Smooth muscle cell (in vitro differentiated cells): ENCODE data around the gene GRM8. TPM values are rescaled to one million over a fixed set of nuclear protein-coding genes. Genes with fewer than 3 reads are reported as not detected.

ENCODE experiments used
- DNase-seq: peaks from one replicate; lab custom pipeline; 2025; ENCODE audit not compliant: unreplicated experiment; lab: John Stamatoyannopoulos, UW
- H2AFZ ChIP-seq: fragments of 200-600 bp; sonication (generic); 2 replicates; pipeline ENCODE4 v1.6.0; 2016; ENCODE audit warnings: antibody characterized with exemption, low read depth, mild to moderate bottlenecking
- H3F3A ChIP-seq: fragments of 200-600 bp; sonication (generic); 2 replicates; pipeline ENCODE4 v1.6.0; 2017; ENCODE audit warnings: antibody characterized with exemption, low read depth
- H3K27ac ChIP-seq: fragments of 200-600 bp; sonication (generic); 2 replicates; pipeline ENCODE4 v1.5.1; 2016; ENCODE audit warnings: low read depth, mild to moderate bottlenecking
- H3K27me3 ChIP-seq: fragments of 200-600 bp; sonication (generic); 2 replicates; pipeline ENCODE4 v1.6.1; 2016; ENCODE audit warnings: low read depth, mild to moderate bottlenecking
- H3K36me3 ChIP-seq: fragments of 200-600 bp; sonication (generic); 2 replicates; pipeline ENCODE4 v1.5.1; 2016; ENCODE audit warnings: low read depth
- H3K4me1 ChIP-seq: fragments of 200-600 bp; sonication (generic); 2 replicates; pipeline ENCODE4 v1.5.1; 2016; ENCODE audit warnings: low read depth
- H3K4me2 ChIP-seq: fragments of 200-600 bp; sonication (generic); 2 replicates; pipeline ENCODE4 v1.6.0; 2016; ENCODE audit warnings: mild to moderate bottlenecking
- H3K4me3 ChIP-seq: fragments of 200-600 bp; sonication (generic); 2 replicates; pipeline ENCODE4 v1.5.1; 2016; ENCODE audit warnings: mild to moderate bottlenecking
- H3K79me2 ChIP-seq: fragments of 200-600 bp; sonication (generic); 2 replicates; pipeline ENCODE4 v1.6.0; 2016; ENCODE audit warnings: low read depth, mild to moderate bottlenecking
- H3K9ac ChIP-seq: fragments of 200-600 bp; sonication (generic); 2 replicates; pipeline ENCODE4 v1.6.0; 2016; ENCODE audit warnings: low read depth
- H3K9me3 ChIP-seq: fragments of 200-600 bp; sonication (generic); replicated peaks from 2 replicates; pipeline ENCODE4 v1.5.1; 2016; ENCODE audit warnings: low read depth
- H4K20me1 ChIP-seq: fragments of 200-600 bp; sonication (generic); 2 replicates; pipeline ENCODE4 v1.6.0; 2016; ENCODE audit warnings: low read depth
- WGBS: methylation state at CpG from one replicate; pipeline ENCODE4 v1.1.7; 2016; ENCODE audit warnings: low lambda C conversion rate; 5-methylcytosine and 5-hydroxymethylcytosine counted together
- polyA plus RNA-seq: library from polyadenylated mRNA; unstranded; fragments of >200 nt; fragmentation: Nextera tagmentation; extraction: Ambion mirVana; gene quantifications from 2 replicates; pipeline ENCODE4 v1.2.1, GENCODE V29; 2016
- total RNA-seq: library from RNA; depleted of rRNA; stranded (reverse); fragments of >200 nt; gene quantifications from 2 replicates; pipeline ENCODE4 v1.2.3, GENCODE V29; 2014
- TF ChIP-seq, protein P1 (sequence below): fragments of 200-600 bp; sonication (generic); IDR thresholded peaks from 2 replicates; pipeline ENCODE4 v1.5.1; 2017; ENCODE audit warnings: borderline replicate concordance, mild to moderate bottlenecking, antibody characterized with exemption; ENCODE audit not compliant: insufficient read depth, poor library complexity, severe bottlenecking

The GRM8 gene
- total and polyA plus RNA-seq, 2 experiments from 2014 or later, result 9.8 to 20.5 TPM

DNA sequence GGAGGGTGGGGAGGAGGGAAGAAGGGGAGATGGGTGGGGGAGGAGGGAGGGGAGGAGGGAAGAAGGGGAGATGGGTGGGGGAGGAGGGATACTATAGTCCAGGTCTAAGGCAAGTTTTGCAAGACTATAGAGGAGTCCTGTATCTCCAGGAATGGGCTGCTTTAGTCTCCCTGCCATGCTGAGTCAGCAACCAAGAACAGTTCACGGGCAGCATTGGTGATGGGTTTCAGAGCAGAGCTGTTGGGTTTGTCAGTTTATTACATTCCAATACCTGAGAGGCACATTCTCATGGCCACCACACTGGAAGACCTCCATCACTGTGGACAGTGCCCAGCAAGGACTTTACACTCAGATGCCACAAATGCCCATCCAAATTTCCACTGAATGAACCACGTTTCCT is 212.7 kb downstream of the GRM8 start:
- Histone ChIP-seq H3K27ac (no peak overlapping the region), H3F3A (no peaks in the 10 kb centered on the region), H3K4me2 (no peak overlapping the region), H4K20me1 (no peaks in the 10 kb centered on the region), H3K9me3 (no peaks in the 10 kb centered on the region), H3K36me3 (no peaks in the 10 kb centered on the region), H3K27me3 (no peaks in the 10 kb centered on the region), H3K4me1 (no peaks in the 10 kb centered on the region), H2AFZ (no peak overlapping the region), H3K79me2 (no peaks in the 10 kb centered on the region), H3K9ac (no peak overlapping the region), H3K4me3 (no peak overlapping the region)
- TF ChIP-seq, protein P1, sequence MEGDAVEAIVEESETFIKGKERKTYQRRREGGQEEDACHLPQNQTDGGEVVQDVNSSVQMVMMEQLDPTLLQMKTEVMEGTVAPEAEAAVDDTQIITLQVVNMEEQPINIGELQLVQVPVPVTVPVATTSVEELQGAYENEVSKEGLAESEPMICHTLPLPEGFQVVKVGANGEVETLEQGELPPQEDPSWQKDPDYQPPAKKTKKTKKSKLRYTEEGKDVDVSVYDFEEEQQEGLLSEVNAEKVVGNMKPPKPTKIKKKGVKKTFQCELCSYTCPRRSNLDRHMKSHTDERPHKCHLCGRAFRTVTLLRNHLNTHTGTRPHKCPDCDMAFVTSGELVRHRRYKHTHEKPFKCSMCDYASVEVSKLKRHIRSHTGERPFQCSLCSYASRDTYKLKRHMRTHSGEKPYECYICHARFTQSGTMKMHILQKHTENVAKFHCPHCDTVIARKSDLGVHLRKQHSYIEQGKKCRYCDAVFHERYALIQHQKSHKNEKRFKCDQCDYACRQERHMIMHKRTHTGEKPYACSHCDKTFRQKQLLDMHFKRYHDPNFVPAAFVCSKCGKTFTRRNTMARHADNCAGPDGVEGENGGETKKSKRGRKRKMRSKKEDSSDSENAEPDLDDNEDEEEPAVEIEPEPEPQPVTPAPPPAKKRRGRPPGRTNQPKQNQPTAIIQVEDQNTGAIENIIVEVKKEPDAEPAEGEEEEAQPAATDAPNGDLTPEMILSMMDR, result no peak
- 86% methylated on average over 2 of the region's 2 CpGs for WGBS
- DNase-seq, result no peak

DNA sequence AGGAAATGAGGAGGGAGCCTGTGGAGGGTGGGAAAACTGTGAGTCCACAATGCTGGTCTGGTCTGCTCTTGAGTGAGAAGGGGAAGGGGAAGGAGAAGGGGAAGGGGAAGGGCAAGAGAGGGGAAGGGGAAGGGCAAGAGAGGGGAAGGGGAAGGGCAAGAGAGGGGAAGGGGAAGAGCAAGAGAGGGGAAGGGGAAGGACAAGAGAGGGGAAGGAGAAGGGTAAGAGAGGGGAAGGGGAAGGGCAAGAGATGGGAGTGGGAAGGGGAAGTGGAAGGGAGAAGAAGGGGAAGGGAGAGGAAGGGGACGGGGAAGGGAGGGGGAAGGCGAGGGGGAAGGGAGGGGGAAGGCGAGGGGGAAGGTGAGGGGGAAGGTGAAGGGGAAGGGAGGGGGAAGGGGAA is 213.2 kb downstream of the GRM8 start:
- no peak overlapping the region for H3K4me2 ChIP-seq
- no peaks in the 10 kb centered on the region for H3K27me3 ChIP-seq
- no peak overlapping the region for H3K9ac ChIP-seq
- H2AFZ ChIP-seq, result no peak overlapping the region
- H3F3A ChIP-seq, result no peaks in the 10 kb centered on the region
- TF ChIP-seq, protein P1, result no peak
- H3K36me3 ChIP-seq, result no peaks in the 10 kb centered on the region
- H3K4me1 ChIP-seq, result no peaks in the 10 kb centered on the region
- no peak overlapping the region for H3K27ac ChIP-seq
- no peaks in the 10 kb centered on the region for H3K79me2 ChIP-seq
- DNase-seq, result no peak
- no peaks in the 10 kb centered on the region for H4K20me1 ChIP-seq
- no CpG with 5 or more reads among the region's 3 CpGs for WGBS
- no peaks in the 10 kb centered on the region for H3K9me3 ChIP-seq
- no peak overlapping the region for H3K4me3 ChIP-seq

DNA sequence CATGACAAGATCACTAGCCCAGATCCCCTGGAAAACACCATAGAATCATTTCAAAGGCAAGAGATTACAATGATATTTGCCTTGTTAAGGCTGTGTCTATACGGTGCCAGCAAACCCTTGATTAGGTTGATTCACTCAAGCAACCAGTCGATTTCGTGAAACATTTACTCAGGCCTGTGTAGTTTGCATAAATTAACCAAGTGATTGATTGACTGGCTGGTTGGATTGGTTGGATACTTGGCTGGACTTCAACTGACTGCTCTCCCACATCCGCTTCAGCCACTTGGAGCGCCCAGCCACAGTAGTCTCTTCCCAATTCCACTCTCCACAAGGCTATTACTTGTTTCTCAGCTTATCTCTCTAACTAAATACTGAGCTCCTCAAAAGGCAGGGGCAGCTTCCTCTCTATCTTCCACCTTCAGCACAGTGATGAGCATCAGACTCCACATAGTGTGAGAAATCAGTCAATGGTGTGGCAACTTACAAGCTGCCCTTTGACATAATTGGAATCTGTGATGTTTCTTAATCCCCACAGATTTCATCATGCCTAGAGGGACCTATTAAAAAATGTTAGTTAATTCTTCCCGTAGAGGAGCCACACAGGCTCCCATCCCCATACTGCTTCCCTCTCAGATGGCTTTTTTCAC is 217.4 kb downstream of the GRM8 start:
- Histone ChIP-seq H3K36me3 (no peaks in the 10 kb centered on the region), H3F3A (no peaks in the 10 kb centered on the region), H3K9ac (no peak overlapping the region), H3K27ac (no peak overlapping the region), H3K4me3 (no peak overlapping the region), H3K4me1 (no peaks in the 10 kb centered on the region), H3K4me2 (no peak overlapping the region), H3K9me3 (no peaks in the 10 kb centered on the region), H4K20me1 (no peaks in the 10 kb centered on the region), H2AFZ (no peak overlapping the region), H3K27me3 (no peaks in the 10 kb centered on the region), H3K79me2 (no peaks in the 10 kb centered on the region)
- no peak for DNase-seq
- TF ChIP-seq, protein P1, result no peak
- 88% methylated on average over 6 of the region's 6 CpGs for WGBS

DNA sequence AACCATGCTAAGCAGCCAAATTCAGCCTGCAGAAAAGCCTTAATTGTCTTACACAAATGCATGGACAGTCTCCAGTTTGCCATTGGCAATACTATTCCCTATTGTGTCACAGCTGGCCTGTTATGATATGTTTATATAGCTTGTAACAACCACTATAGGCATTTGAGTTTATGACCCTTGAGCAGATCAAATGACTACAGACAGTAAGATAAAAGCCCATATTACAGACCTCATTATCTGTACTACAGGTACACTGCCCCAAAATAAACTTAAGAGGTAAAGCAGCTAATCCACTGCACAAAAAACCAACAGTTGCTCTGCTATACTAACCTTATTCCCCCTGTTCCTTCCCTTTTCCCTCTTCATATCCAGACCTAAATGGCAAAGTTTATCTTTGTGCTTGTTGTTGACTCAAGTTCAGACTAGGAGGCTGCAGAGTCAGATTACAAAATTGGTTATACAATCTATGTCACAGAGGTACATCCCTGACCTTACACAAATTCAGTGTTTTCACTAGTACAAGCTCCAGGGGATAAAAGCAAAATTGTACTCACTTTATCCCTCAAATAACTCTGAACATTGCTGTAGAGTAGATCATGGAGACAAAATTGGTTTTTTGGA is 218.4 kb downstream of the GRM8 start:
- H3K36me3 ChIP-seq, result no peaks in the 10 kb centered on the region
- no peak overlapping the region for H3K9ac ChIP-seq
- H3K4me2 ChIP-seq, result no peak overlapping the region
- H3K4me3 ChIP-seq, result no peak overlapping the region
- no peaks in the 10 kb centered on the region for H3F3A ChIP-seq
- no peaks in the 10 kb centered on the region for H3K4me1 ChIP-seq
- TF ChIP-seq, protein P1, result no peak
- H4K20me1 ChIP-seq, result no peaks in the 10 kb centered on the region
- H3K9me3 ChIP-seq, result no peaks in the 10 kb centered on the region
- no peak overlapping the region for H3K27ac ChIP-seq
- no peak for DNase-seq
- H2AFZ ChIP-seq, result no peak overlapping the region
- no peaks in the 10 kb centered on the region for H3K79me2 ChIP-seq
- no peaks in the 10 kb centered on the region for H3K27me3 ChIP-seq
